ENCODE results near the gene SMPD3. TPM values are rescaled to one million over a fixed set of nuclear protein-coding genes. Genes with fewer than 3 reads are reported as not detected.

The SMPD3 gene
- total and polyA plus RNA-seq, 9 of the 15 experiments (the other 6 are each of a cell fraction or from before 2014, with no cell fraction given) = 0.03 to 1.2 (median 0.18) TPM

DNA sequence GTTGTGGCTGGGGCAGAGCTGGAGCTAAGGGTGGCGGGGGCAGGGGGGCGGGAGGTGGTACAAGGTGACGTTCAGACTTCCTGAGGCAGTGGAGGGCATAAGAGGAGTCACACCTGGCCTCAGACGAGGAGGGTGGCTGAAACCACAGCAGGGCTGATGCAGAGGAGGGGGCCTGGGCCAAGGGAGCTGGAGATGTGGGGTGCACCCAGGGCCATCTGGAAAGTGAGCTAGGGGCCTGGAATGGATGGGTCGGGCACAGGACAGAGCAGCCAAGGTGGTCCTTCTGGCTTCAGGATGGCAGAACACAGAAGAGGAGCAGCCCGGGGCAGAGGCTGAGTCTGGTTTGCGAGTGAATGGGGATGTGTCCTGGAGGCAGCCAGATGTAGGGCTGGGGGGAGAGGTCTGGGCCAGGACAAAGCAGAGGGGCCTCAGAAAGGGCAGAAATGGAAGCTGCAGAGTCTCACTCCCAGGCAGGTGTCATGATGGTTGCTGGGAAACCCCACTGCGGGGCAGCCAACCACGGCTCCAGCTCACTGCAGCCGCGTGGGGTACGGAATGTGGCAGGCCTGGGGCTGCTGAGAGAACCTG, 79.9 kb downstream of the SMPD3 start:
- no peak overlapping the region for H3K4me2 ChIP-seq (ENCODE audit: insufficient read depth, low read length)
- peaks cover 9 to 53% of the 10 kb centered on the region in 2 experiments; a peak in 3 of 5 replicates for H3K4me1 ChIP-seq (replicated peaks in 1 of 2; ENCODE audit: control insufficient read depth in 2 of 2, insufficient read depth in 2 of 2, low read length in 2 of 2)
- no peak for FAIRE-seq
- CTCF ChIA-PET (ENCODE audit: low intra/inter-chr PET ratio) = no interaction called here
- H3K27ac ChIP-seq (ENCODE audit: extremely low read depth, low read depth, low read length) = no peak overlapping the region
- H3K36me3 ChIP-seq (ENCODE audit: control insufficient read depth, insufficient read depth, low read length) = no peaks in the 10 kb centered on the region
- no peaks in the 10 kb centered on the region for H3K79me2 ChIP-seq (ENCODE audit: control insufficient read depth, insufficient read depth, low read length)
- POLR2A ChIA-PET = interaction anchor here (0.6 to 0.8 kb wide), 3 partner anchors 32 to 806 kb away, joined by 3 read pairs; no protein-coding TSS in a partner anchor
- H3K4me3 ChIP-seq = no peak overlapping the region
- DNase-seq (ENCODE audit: extremely low read depth in 1 of 4, low spot score in 3 of 4) = no peak
- H3K9me1 ChIP-seq (ENCODE audit: control insufficient read depth, insufficient read depth, low read length) = no peaks in the 10 kb centered on the region
- intact Hi-C loops (cut with micrococcal nuclease) (no loop called here), in situ Hi-C loops (cut with MboI) (no loop called here)
- no TSS peak for BruUV-seq (replicated peaks)
- 34% methylated on average over 12 of the region's 12 CpGs for WGBS (ENCODE audit: insufficient coverage, low coverage, missing lambda C conversion rate)
- no peak for ATAC-seq
- peaks cover 14% of the 10 kb centered on the region for H4K20me1 ChIP-seq (replicated peaks; ENCODE audit: control insufficient read depth, insufficient read depth, low read length)
- H3K9ac ChIP-seq (ENCODE audit: insufficient read depth in 1 of 2, low read depth in 2 of 2, low read length in 2 of 2) = no peak overlapping the region
- H3K9me3 ChIP-seq (replicated peaks; ENCODE audit: control insufficient read depth, insufficient read depth, low read depth, low read length) = no peaks in the 10 kb centered on the region
- no peak overlapping the region for H2AFZ ChIP-seq (ENCODE audit: low read depth, low read length)
- peaks cover 35 to 57% of the 10 kb centered on the region in 2 experiments; a peak in 4 of 5 replicates for H3K27me3 ChIP-seq (ENCODE audit: control insufficient read depth in 2 of 2, insufficient read depth in 2 of 2, low read length in 2 of 2)
- TF ChIP-seq SMARCA4 (IDR thresholded peaks at IDR 0.05) = no peak
- TF ChIP-seq MECOM (CRISPR knock-in tag; IDR thresholded peaks at IDR 0.05) = no peak
- no peak for TF ChIP-seq ZNF589 (CRISPR knock-in tag; IDR thresholded peaks at IDR 0.05; ENCODE audit: low read depth)
- TF ChIP-seq, protein P1, sequence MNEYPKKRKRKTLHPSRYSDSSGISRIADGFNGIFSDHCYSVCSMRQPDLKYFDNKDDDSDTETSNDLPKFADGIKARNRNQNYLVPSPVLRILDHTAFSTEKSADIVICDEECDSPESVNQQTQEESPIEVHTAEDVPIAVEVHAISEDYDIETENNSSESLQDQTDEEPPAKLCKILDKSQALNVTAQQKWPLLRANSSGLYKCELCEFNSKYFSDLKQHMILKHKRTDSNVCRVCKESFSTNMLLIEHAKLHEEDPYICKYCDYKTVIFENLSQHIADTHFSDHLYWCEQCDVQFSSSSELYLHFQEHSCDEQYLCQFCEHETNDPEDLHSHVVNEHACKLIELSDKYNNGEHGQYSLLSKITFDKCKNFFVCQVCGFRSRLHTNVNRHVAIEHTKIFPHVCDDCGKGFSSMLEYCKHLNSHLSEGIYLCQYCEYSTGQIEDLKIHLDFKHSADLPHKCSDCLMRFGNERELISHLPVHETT (CRISPR knock-in tag; conservative IDR thresholded peaks at IDR 0.05 in 1 of 2, IDR thresholded peaks at IDR 0.05 in 1 of 2) = no peak
- TF ChIP-seq, protein P2, sequence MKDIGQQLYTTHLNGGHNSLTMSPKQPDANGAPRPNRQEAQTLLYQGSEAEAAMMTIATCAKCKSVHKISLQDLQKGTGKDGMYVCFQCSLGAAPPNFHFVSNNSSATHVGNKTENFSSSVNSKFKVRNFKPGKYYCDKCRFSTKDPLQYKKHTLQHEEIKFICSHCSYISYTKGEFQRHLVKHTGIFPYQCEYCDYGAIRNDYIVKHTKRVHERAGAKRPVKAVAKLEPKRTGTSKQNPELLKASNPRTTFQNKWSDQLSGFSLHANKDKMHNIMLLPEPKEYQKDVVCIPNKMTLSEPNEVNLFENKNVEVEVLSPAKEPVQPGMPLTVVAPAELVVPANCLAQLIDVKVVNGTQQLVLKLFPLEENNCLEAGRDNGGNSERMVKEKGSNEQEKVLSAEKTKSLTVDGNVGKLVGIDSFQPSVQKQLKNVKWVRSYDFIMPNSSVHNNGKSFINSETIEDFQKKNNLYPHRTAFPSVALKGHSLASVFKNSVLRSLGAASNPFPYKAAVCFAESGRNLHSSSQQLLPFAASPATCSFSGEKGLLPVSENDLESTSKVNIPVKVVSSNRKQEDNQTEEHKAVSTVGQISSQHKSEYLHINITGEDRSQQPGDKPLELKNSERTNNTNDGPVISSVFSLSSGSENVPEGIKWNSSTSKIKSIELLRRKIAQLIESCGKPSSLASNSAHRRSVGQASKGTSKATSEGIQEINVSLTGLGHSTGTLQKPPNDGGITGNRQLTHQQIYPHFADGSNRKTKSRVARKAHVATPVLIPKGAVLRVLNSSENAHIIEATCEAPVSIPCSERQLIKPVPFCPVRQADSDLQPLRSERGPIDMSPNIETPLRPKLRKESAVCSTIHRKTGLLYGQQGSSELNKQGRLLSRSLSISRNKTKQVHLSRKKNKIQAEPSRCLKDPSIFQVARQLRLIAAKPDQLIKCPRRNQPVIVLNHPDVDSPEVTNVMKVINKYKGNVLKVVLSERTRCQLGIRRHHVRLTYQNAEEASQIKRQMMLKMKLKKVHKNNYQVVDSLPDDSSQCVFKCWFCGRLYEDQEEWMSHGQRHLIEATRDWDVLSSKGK (CRISPR knock-in tag; IDR thresholded peaks at IDR 0.05) = no peak
- no peak for TF ChIP-seq MCM2 (IDR thresholded peaks at IDR 0.05; ENCODE audit: low read depth)
- no peak for TF ChIP-seq NFE2L1 (tag; IDR thresholded peaks at IDR 0.05; ENCODE audit: borderline replicate concordance, low read depth)
- no peak for TF ChIP-seq ARID2 (IDR thresholded peaks at IDR 0.05)
- no peak for TF ChIP-seq GMEB1 (CRISPR knock-in tag; IDR thresholded peaks at IDR 0.05)
- TF ChIP-seq ARID3B (CRISPR knock-in tag; IDR thresholded peaks at IDR 0.05; ENCODE audit: borderline replicate concordance) = no peak
- TF ChIP-seq SMC3 (conservative IDR thresholded peaks at IDR 0.05; ENCODE audit: insufficient read depth, low read depth, low read length) = no peak
- TF ChIP-seq RBM14 (IDR thresholded peaks at IDR 0.05; ENCODE audit: borderline replicate concordance, insufficient read depth, low read depth, low read length) = no peak
- TF ChIP-seq, protein P3, sequence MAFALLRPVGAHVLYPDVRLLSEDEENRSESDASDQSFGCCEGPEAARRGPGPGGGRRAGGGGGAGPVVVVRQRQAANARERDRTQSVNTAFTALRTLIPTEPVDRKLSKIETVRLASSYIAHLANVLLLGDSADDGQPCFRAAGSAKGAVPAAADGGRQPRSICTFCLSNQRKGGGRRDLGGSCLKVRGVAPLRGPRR (CRISPR knock-in tag; IDR thresholded peaks at IDR 0.05) = no peak
